ENCODE results near the gene RNF130. TPM values are rescaled to one million over a fixed set of nuclear protein-coding genes. Genes with fewer than 3 reads are reported as not detected.

The RNF130 gene
- total RNA-seq, 1 donor from 2014 or later: 183 TPM

- Histone ChIP-seq H4K20me1 (ENCODE audit: low read depth) (no peaks in the 10 kb centered on the region), H3K79me2 (ENCODE audit: low read depth) (no peaks in the 10 kb centered on the region), H3K4me1 (no peaks in the 10 kb centered on the region), H3K9ac (no peak overlapping the region), H3K27me3 (no peaks in the 10 kb centered on the region), H3F3A (ENCODE audit: low read depth) (no peaks in the 10 kb centered on the region), H3K4me3 (no peak overlapping the region), H3K4me2 (no peak overlapping the region), H3K9me3 (ENCODE audit: low read depth) (peaks cover 13% of the 10 kb centered on the region), H2AFZ (replicated peaks) (no peak overlapping the region), H3K27ac (no peak overlapping the region), H3K36me3 (peaks cover 10% of the 10 kb centered on the region)
- no peak for TF ChIP-seq EZH2phosphoT487 (IDR thresholded peaks at IDR 0.05)
- TF ChIP-seq CTCF (IDR thresholded peaks at IDR 0.05): no peak
- no peak for TF ChIP-seq EZH2 (IDR thresholded peaks at IDR 0.05)
- Mint-ChIP-seq H3K4me3 (no peak overlapping the region), H3K9me3 (peaks cover 16% of the 10 kb centered on the region), H3K27me3 (ENCODE audit: insufficient read depth, low read depth) (peaks cover 3% of the 10 kb centered on the region), H3K27ac (no peak overlapping the region), H3K4me1 (no peaks in the 10 kb centered on the region), H3K36me3 (peaks cover 2% of the 10 kb centered on the region)
- no peak for DNase-seq (ENCODE audit: low spot score)
Observed at GRCh38 chr5:180109920-180110319, 38.4 kb upstream of the RNF130 start.

GRCh38 chr5:180107005-180107404 lies 35.4 kb upstream of the RNF130 start:
- peaks cover 16% of the 10 kb centered on the region for H3K9me3 Mint-ChIP-seq
- Histone ChIP-seq H2AFZ (replicated peaks) (no peak overlapping the region), H3K27ac (no peak overlapping the region), H3K27me3 (no peaks in the 10 kb centered on the region), H4K20me1 (ENCODE audit: low read depth) (no peaks in the 10 kb centered on the region), H3F3A (ENCODE audit: low read depth) (no peaks in the 10 kb centered on the region), H3K4me1 (no peaks in the 10 kb centered on the region), H3K4me3 (no peak overlapping the region), H3K36me3 (peaks cover 10% of the 10 kb centered on the region), H3K9me3 (ENCODE audit: low read depth) (peaks cover 13% of the 10 kb centered on the region), H3K79me2 (ENCODE audit: low read depth) (no peaks in the 10 kb centered on the region), H3K4me2 (no peak overlapping the region), H3K9ac (no peak overlapping the region)
- TF ChIP-seq CTCF (IDR thresholded peaks at IDR 0.05) (no peak), EZH2 (IDR thresholded peaks at IDR 0.05) (no peak), EZH2phosphoT487 (IDR thresholded peaks at IDR 0.05) (no peak)
- no peaks in the 10 kb centered on the region for H3K4me1 Mint-ChIP-seq
- H3K36me3 Mint-ChIP-seq: peaks cover 2% of the 10 kb centered on the region
- H3K27me3 Mint-ChIP-seq (ENCODE audit: insufficient read depth, low read depth): peaks cover 5% of the 10 kb centered on the region
- DNase-seq (ENCODE audit: low spot score): no peak
- H3K27ac Mint-ChIP-seq: no peak overlapping the region
- no peak overlapping the region for H3K4me3 Mint-ChIP-seq

- Mint-ChIP-seq H3K36me3 (peaks cover 2% of the 10 kb centered on the region), H3K27me3 (ENCODE audit: insufficient read depth, low read depth) (peaks cover 6% of the 10 kb centered on the region), H3K4me3 (no peak overlapping the region), H3K4me1 (no peaks in the 10 kb centered on the region), H3K9me3 (peaks cover 16% of the 10 kb centered on the region), H3K27ac (no peak overlapping the region)
- Histone ChIP-seq H3K9ac (no peak overlapping the region), H3K4me1 (no peaks in the 10 kb centered on the region), H3K9me3 (ENCODE audit: low read depth) (peaks cover 13% of the 10 kb centered on the region), H3K27ac (no peak overlapping the region), H3K4me2 (no peak overlapping the region), H3K27me3 (no peaks in the 10 kb centered on the region), H3K79me2 (ENCODE audit: low read depth) (no peaks in the 10 kb centered on the region), H3F3A (ENCODE audit: low read depth) (no peaks in the 10 kb centered on the region), H4K20me1 (ENCODE audit: low read depth) (no peaks in the 10 kb centered on the region), H2AFZ (replicated peaks) (no peak overlapping the region), H3K36me3 (peaks cover 10% of the 10 kb centered on the region), H3K4me3 (no peak overlapping the region)
- no peak for DNase-seq (ENCODE audit: low spot score)
- TF ChIP-seq EZH2phosphoT487 (IDR thresholded peaks at IDR 0.05): no peak
- no peak for TF ChIP-seq EZH2 (IDR thresholded peaks at IDR 0.05)
- TF ChIP-seq CTCF (IDR thresholded peaks at IDR 0.05): no peak
Observed at GRCh38 chr5:180105827-180106312, 34.3 kb upstream of the RNF130 start.
